A673 (cell line): ENCODE data around the gene PTPN1. TPM values are rescaled to one million over a fixed set of nuclear protein-coding genes. Genes with fewer than 3 reads are reported as not detected.

ENCODE experiments used
- BruUV-seq: library from RNA; stranded (reverse); fragments of 400-500 nt; replicated peaks from 2 replicates; lab custom pipeline; 2021; lab: Mats Ljungman, UMichigan
- CTCF ChIA-PET: fragments of 300-600 bp; sonication (Branson Sonifier 250); formaldehyde crosslinking; loops from one replicate; lab custom pipeline; 2022; ENCODE audit warnings: antibody characterized with exemption; lab: Charles Lee
- POLR2A ChIA-PET: fragments of 300-600 bp; sonication (Branson Sonifier 250); formaldehyde crosslinking; loops from one replicate; lab custom pipeline; 2022; ENCODE audit warnings: antibody characterized with exemption; ENCODE audit not compliant: low non-redundant PET; lab: Charles Lee
- DNase-seq: peaks from one replicate; pipeline ENCODE4 v3.0.0-alpha.2; 2015; ENCODE audit warnings: low spot score
- H3K27ac ChIP-seq: fragments of 200-600 bp; sonication (generic); 2 replicates; pipeline ENCODE4 v1.5.1; 2016; ENCODE audit warnings: mixed run types, low read depth, mild to moderate bottlenecking, mixed read lengths, antibody characterized with exemption, low read length; ENCODE audit not compliant: poor library complexity, severe bottlenecking
- H3K27me3 ChIP-seq: fragments of 200-600 bp; sonication (generic); replicated peaks from 2 replicates; pipeline ENCODE4 v1.6.1; 2017; ENCODE audit warnings: mixed run types, low read depth, mild to moderate bottlenecking, mixed read lengths, antibody characterized with exemption, low read length; ENCODE audit not compliant: insufficient read depth, poor library complexity
- H3K36me3 ChIP-seq: fragments of 200-600 bp; sonication (generic); 2 replicates; pipeline ENCODE4 v1.6.1; 2016; ENCODE audit warnings: mixed run types, mild to moderate bottlenecking, mixed read lengths, antibody characterized with exemption, low read length; ENCODE audit not compliant: insufficient read depth, poor library complexity, severe bottlenecking
- H3K4me1 ChIP-seq: fragments of 200-600 bp; sonication (generic); 2 replicates; pipeline ENCODE4 v1.6.1; 2017; ENCODE audit warnings: mixed run types, mild to moderate bottlenecking, mixed read lengths, antibody characterized with exemption, low read length; ENCODE audit not compliant: insufficient read depth, poor library complexity, severe bottlenecking
- H3K4me3 ChIP-seq: fragments of 200-600 bp; sonication (generic); 2 replicates; pipeline ENCODE4 v1.5.1; 2016; ENCODE audit warnings: low read depth, mixed run types, mild to moderate bottlenecking, mixed read lengths, low read length; ENCODE audit not compliant: poor library complexity, severe bottlenecking
- H3K9me3 ChIP-seq: fragments of 200-600 bp; sonication (generic); 2 replicates; pipeline ENCODE4 v1.6.1; 2016; ENCODE audit warnings: mixed run types, low read depth, mild to moderate bottlenecking, mixed read lengths, antibody characterized with exemption, low read length; ENCODE audit not compliant: poor library complexity, severe bottlenecking
- EZH2 ChIP-seq: fragments of 200-600 bp; sonication (generic); IDR thresholded peaks from 2 replicates; pipeline ENCODE4 v1.6.1; 2017; ENCODE audit warnings: borderline replicate concordance, low read depth, mild to moderate bottlenecking, mixed read lengths, antibody characterized with exemption, low read length; ENCODE audit not compliant: poor library complexity, severe bottlenecking
- intact Hi-C: fragments of 100-400 bp; cut with micrococcal nuclease; formaldehyde crosslinking; loops from one replicate; pipeline ENCODE4 v1.10.0; 2022; ENCODE audit not compliant: unreplicated experiment
- total RNA-seq: library from RNA; stranded (reverse); gene quantifications from 2 replicates; pipeline ENCODE4 v1.2.3, GENCODE V29; 2021
- TF ChIP-seq, protein P1 (sequence below): fragments of 300-800, 200-600 bp; sonication (generic); conservative IDR thresholded peaks from 2 replicates; pipeline ENCODE4 v1.5.1; 2017; ENCODE audit warnings: low read depth, mild to moderate bottlenecking, antibody characterized with exemption, low read length, moderate library complexity, mixed read lengths

Gene PTPN1
- total RNA-seq, 1 experiment from 2014 or later, result 47.4 TPM

DNA sequence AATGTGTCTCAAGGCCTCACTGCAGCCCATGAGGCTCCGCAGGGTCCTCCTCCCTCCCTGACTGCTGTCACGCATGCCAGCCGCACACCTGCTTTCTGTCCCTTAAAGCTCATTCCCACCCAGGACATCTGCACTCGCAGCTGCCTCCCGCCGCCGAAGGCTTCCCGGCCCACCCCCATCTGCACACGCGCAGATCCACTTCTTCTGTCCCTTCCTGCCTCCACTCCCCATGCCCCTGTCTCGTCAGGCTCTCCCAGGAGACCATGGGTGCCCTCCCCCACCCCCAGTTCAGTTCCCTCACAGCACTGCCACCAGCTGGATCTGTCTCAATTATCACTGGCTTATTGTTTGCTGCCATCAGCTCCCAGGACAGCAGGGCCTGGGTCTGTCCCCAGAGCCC, 118.1 kb downstream of the PTPN1 start:
- CTCF ChIA-PET, result interaction anchor here (0.6 kb wide), 1 partner anchor 167 kb away, joined by 3 read pairs; the partner anchor contains the start of gene BCAS4
- no peaks in the 10 kb centered on the region for H3K36me3 ChIP-seq
- H3K4me3 ChIP-seq, result no peak overlapping the region
- POLR2A ChIA-PET, result no interaction called here
- no peaks in the 10 kb centered on the region for H3K27me3 ChIP-seq
- BruUV-seq, result no TSS peak
- peaks cover 21% of the 10 kb centered on the region for H3K4me1 ChIP-seq
- peak; percentile 47 for DNase-seq
- H3K27ac ChIP-seq, result peak overlapping the region; percentile 65
- no peak for TF ChIP-seq EZH2
- TF ChIP-seq, protein P1, sequence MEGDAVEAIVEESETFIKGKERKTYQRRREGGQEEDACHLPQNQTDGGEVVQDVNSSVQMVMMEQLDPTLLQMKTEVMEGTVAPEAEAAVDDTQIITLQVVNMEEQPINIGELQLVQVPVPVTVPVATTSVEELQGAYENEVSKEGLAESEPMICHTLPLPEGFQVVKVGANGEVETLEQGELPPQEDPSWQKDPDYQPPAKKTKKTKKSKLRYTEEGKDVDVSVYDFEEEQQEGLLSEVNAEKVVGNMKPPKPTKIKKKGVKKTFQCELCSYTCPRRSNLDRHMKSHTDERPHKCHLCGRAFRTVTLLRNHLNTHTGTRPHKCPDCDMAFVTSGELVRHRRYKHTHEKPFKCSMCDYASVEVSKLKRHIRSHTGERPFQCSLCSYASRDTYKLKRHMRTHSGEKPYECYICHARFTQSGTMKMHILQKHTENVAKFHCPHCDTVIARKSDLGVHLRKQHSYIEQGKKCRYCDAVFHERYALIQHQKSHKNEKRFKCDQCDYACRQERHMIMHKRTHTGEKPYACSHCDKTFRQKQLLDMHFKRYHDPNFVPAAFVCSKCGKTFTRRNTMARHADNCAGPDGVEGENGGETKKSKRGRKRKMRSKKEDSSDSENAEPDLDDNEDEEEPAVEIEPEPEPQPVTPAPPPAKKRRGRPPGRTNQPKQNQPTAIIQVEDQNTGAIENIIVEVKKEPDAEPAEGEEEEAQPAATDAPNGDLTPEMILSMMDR, result no peak
- intact Hi-C loops, result no loop called here
- no peaks in the 10 kb centered on the region for H3K9me3 ChIP-seq

DNA sequence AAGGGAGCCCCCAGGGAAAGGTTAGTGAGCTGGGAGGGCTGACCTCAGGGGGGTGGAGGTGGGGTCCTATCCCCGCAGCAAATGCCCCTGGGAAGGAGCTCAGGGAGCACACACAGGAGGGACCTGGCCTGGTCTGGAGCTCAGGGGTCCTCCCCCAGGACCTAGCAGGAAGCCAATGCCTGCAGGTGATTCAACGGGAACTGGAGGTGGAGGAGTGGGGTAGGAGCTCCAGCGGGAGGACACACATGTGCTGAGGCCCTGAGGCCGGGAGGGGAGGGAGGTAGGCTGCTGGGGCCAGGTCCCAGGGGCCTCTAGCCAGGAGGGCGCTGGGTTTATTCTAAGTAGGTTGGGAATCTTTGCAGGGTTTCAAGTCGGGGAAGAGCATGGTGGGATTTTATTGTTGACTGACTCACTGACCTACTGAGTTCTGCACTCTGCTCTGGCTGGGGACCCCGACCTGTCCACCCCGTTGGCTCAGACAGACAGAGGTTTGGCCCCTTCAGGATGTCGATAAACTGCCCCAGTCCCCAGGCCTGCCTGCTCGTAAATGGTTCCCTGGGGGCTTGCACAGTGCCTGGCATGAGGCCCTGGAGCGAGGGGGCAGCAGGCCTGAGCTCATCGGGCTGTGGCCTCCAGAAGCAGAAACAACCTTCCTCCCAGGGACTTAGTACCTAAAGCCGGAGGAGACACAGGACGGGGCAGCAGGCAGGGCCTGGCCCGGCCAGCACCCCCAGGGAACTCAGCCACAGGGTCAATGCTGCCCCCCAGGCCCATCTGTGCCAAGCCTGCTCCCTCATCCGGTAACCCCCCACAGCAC, 118.9 kb downstream of the PTPN1 start:
- no peaks in the 10 kb centered on the region for H3K9me3 ChIP-seq
- H3K4me3 ChIP-seq, result no peak overlapping the region
- peak overlapping the region; percentile 65 for H3K27ac ChIP-seq
- ChIA-PET POLR2A (no interaction called here), CTCF (no interaction called here)
- peaks cover 21% of the 10 kb centered on the region for H3K4me1 ChIP-seq
- no peak for DNase-seq
- intact Hi-C loops, result no loop called here
- H3K36me3 ChIP-seq, result no peaks in the 10 kb centered on the region
- TF ChIP-seq EZH2, result no peak
- TF ChIP-seq, protein P1, result no peak
- no peaks in the 10 kb centered on the region for H3K27me3 ChIP-seq
- no TSS peak for BruUV-seq

DNA sequence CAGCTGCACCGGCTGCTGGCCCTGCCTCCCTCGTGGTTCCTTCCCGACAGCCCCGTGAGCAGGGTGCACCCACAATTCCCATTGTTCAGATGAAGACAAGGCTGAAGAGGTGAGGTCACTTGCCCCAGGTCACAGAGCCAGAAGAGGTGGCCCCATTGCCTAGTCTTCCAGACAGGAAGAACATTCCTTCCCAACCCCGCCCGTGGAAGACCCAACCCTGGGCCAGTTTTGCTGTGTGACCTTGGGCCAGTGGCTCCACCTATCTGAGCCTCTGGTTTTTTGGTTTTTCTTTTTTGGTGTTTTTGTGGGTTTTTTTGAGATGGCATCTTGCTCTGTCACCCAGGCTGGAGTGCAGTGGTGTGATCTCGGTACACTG, 119.5 kb downstream of the PTPN1 start:
- Histone ChIP-seq H3K27ac (peak overlapping the region; percentile 65), H3K9me3 (no peaks in the 10 kb centered on the region), H3K4me3 (no peak overlapping the region), H3K36me3 (no peaks in the 10 kb centered on the region), H3K4me1 (peaks cover 21% of the 10 kb centered on the region), H3K27me3 (no peaks in the 10 kb centered on the region)
- no peak for DNase-seq
- POLR2A ChIA-PET, result no interaction called here
- BruUV-seq, result no TSS peak
- intact Hi-C loops, result loop anchor here (10.0 kb wide), 1 partner anchor 115 kb away; no protein-coding TSS in a partner anchor
- TF ChIP-seq EZH2, result no peak
- TF ChIP-seq, protein P1, result no peak
- CTCF ChIA-PET, result no interaction called here
